Measurements from ENCODE around the gene PHACTR2. TPM values are rescaled to one million over a fixed set of nuclear protein-coding genes. Genes with fewer than 3 reads are reported as not detected.
A peak's percentile ranks its signal among the peaks of the same experiment; 100 is the strongest.

PHACTR2 gene
- total RNA-seq, 1 experiment from 2014 or later, result 39.8 TPM

DNA sequence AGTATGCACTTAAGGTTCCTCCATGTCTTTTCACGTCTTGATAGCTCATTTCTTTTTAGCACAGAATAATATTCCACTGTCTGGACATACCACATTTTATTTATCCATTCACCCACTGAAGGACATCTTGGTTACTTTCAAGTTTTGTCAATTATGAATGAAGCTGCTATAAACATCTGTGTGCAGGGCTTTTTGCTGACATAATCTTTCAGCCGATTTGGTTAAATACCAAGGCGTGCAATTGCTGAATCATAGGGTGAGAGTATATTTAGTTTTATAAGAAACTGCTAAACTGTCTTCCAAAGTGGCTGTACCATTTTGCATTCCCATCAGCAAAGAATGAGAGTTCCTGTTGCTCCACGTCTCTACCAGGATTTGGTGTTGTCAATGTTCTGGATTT, 44.9 kb upstream of the PHACTR2 start:
- ChIA-PET POLR2A (ENCODE audit: unreplicated experiment) (no interaction called here), CTCF (no interaction called here)
- no peak for TF ChIP-seq EZH2 (IDR thresholded peaks at IDR 0.05; ENCODE audit: low read depth)
- TF ChIP-seq, protein P1, sequence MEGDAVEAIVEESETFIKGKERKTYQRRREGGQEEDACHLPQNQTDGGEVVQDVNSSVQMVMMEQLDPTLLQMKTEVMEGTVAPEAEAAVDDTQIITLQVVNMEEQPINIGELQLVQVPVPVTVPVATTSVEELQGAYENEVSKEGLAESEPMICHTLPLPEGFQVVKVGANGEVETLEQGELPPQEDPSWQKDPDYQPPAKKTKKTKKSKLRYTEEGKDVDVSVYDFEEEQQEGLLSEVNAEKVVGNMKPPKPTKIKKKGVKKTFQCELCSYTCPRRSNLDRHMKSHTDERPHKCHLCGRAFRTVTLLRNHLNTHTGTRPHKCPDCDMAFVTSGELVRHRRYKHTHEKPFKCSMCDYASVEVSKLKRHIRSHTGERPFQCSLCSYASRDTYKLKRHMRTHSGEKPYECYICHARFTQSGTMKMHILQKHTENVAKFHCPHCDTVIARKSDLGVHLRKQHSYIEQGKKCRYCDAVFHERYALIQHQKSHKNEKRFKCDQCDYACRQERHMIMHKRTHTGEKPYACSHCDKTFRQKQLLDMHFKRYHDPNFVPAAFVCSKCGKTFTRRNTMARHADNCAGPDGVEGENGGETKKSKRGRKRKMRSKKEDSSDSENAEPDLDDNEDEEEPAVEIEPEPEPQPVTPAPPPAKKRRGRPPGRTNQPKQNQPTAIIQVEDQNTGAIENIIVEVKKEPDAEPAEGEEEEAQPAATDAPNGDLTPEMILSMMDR (conservative IDR thresholded peaks at IDR 0.05), result no peak
- intact Hi-C loops (cut with micrococcal nuclease; ENCODE audit: unreplicated experiment), result no loop called here
- H2AFZ ChIP-seq, result no peak overlapping the region
- no peaks in the 10 kb centered on the region for H4K20me1 ChIP-seq (ENCODE audit: insufficient read depth)
- BruUV-seq (replicated peaks), result no TSS peak
- H3K27ac ChIP-seq, result no peak overlapping the region
- no peak for DNase-seq
- peaks cover 3% of the 10 kb centered on the region; the same call in 1 of the 2 replicates for H3F3A ChIP-seq (ENCODE audit: insufficient read depth, low read depth)
- H3K4me2 ChIP-seq, result no peak overlapping the region
- peaks cover 8% of the 10 kb centered on the region; the same call in 1 of the 2 replicates for H3K4me1 ChIP-seq (replicated peaks; ENCODE audit: insufficient read depth)
- no peaks in the 10 kb centered on the region for H3K9me2 ChIP-seq (ENCODE audit: insufficient read depth)
- H3K27me3 ChIP-seq (ENCODE audit: insufficient read depth, low read depth), result no peaks in the 10 kb centered on the region
- no peaks in the 10 kb centered on the region for H3K9me3 ChIP-seq (ENCODE audit: insufficient read depth, low read depth)
- H3K36me3 ChIP-seq (ENCODE audit: low read depth), result no peaks in the 10 kb centered on the region
- H3K79me2 ChIP-seq (ENCODE audit: low read depth), result no peaks in the 10 kb centered on the region
- H3K4me3 ChIP-seq, result no peak overlapping the region

- Histone ChIP-seq H4K20me1 (ENCODE audit: insufficient read depth) (no peaks in the 10 kb centered on the region), H3K27ac (no peak overlapping the region), H3K9me3 (ENCODE audit: insufficient read depth, low read depth) (no peaks in the 10 kb centered on the region), H3K4me3 (no peak overlapping the region), H2AFZ (no peak overlapping the region), H3K9me2 (ENCODE audit: insufficient read depth) (no peaks in the 10 kb centered on the region), H3K36me3 (ENCODE audit: low read depth) (no peaks in the 10 kb centered on the region), H3F3A (ENCODE audit: insufficient read depth, low read depth) (peaks cover 3% of the 10 kb centered on the region; the same call in 1 of the 2 replicates), H3K4me1 (replicated peaks; ENCODE audit: insufficient read depth) (peaks cover 8% of the 10 kb centered on the region; the same call in 1 of the 2 replicates), H3K79me2 (ENCODE audit: low read depth) (no peaks in the 10 kb centered on the region), H3K27me3 (ENCODE audit: insufficient read depth, low read depth) (no peaks in the 10 kb centered on the region), H3K4me2 (no peak overlapping the region)
- peak in 1 of 2 experiments; percentile 61 for DNase-seq
- ChIA-PET POLR2A (ENCODE audit: unreplicated experiment) (no interaction called here), CTCF (no interaction called here)
- no TSS peak for BruUV-seq (replicated peaks)
- intact Hi-C loops (cut with micrococcal nuclease; ENCODE audit: unreplicated experiment), result no loop called here
- TF ChIP-seq, protein P1 (conservative IDR thresholded peaks at IDR 0.05), result no peak
- TF ChIP-seq EZH2 (IDR thresholded peaks at IDR 0.05; ENCODE audit: low read depth), result no peak
Observed at GRCh38 chr6:143634486-143634885, 43.3 kb upstream of the PHACTR2 start.

GRCh38 chr6:143637691-143638090, 40.1 kb upstream of the PHACTR2 start:
- H2AFZ ChIP-seq, result no peak overlapping the region
- CTCF ChIA-PET, result no interaction called here
- DNase-seq, result no peak

More at GRCh38 chr6:143637691-143638090, 40.1 kb upstream of the PHACTR2 start:
- POLR2A ChIA-PET (ENCODE audit: unreplicated experiment), result no interaction called here
- Histone ChIP-seq H3K79me2 (ENCODE audit: low read depth) (no peaks in the 10 kb centered on the region), H3K4me2 (no peak overlapping the region), H4K20me1 (ENCODE audit: insufficient read depth) (no peaks in the 10 kb centered on the region), H3K27ac (no peak overlapping the region), H3K27me3 (ENCODE audit: insufficient read depth, low read depth) (no peaks in the 10 kb centered on the region), H3F3A (ENCODE audit: insufficient read depth, low read depth) (peaks cover 3% of the 10 kb centered on the region; the same call in 1 of the 2 replicates), H3K9me2 (ENCODE audit: insufficient read depth) (0 out of 2 replicates have a peak, but pooled peaks cover 3% of the 10 kb centered on the region), H3K9me3 (ENCODE audit: insufficient read depth, low read depth) (no peaks in the 10 kb centered on the region), H3K4me1 (replicated peaks; ENCODE audit: insufficient read depth) (peaks cover 8% of the 10 kb centered on the region; the same call in 1 of the 2 replicates), H3K4me3 (no peak overlapping the region), H3K36me3 (ENCODE audit: low read depth) (no peaks in the 10 kb centered on the region)
- BruUV-seq (replicated peaks), result no TSS peak
- intact Hi-C loops (cut with micrococcal nuclease; ENCODE audit: unreplicated experiment), result no loop called here
- TF ChIP-seq, protein P1 (conservative IDR thresholded peaks at IDR 0.05), result no peak
- no peak for TF ChIP-seq EZH2 (IDR thresholded peaks at IDR 0.05; ENCODE audit: low read depth)
